GM23338 (cell line): ENCODE results near the gene ZNF544. TPM values are rescaled to one million over a fixed set of nuclear protein-coding genes. Genes with fewer than 3 reads are reported as not detected.

Source experiments
- ATAC-seq: fragments of 200-7000 bp; cut with Tn5 transposase; 3 replicates; pipeline ENCODE4 v1.9.1; 2020
- DNase-seq: peaks from one replicate; pipeline ENCODE4 v3.0.0-alpha.2; 2015; ENCODE audit warnings: low spot score
- H2AFZ ChIP-seq: fragments of 200-600 bp; sonication (generic); 2 replicates; pipeline ENCODE4 v1.8.0; 2016; ENCODE audit warnings: antibody characterized with exemption, mild to moderate bottlenecking, moderate library complexity
- H3F3A ChIP-seq: fragments of 200-600 bp; sonication (generic); replicated peaks from 2 replicates; pipeline ENCODE4 v1.8.0; 2017; ENCODE audit warnings: antibody characterized with exemption, mixed run types, low read depth
- H3K27ac ChIP-seq: fragments of 200-600 bp; sonication (generic); 2 replicates; pipeline ENCODE4 v1.6.1; 2016; ENCODE audit warnings: low read depth
- H3K27me3 ChIP-seq: fragments of 200-600 bp; sonication (generic); 2 replicates; pipeline ENCODE4 v1.8.0; 2016; ENCODE audit warnings: mild to moderate bottlenecking, mixed run types, moderate library complexity; ENCODE audit not compliant: insufficient read depth
- H3K36me3 ChIP-seq: fragments of 200-600 bp; sonication (generic); 2 replicates; pipeline ENCODE4 v1.8.0; 2016; ENCODE audit warnings: mild to moderate bottlenecking; ENCODE audit not compliant: insufficient read depth
- H3K4me1 ChIP-seq: fragments of 200-600 bp; sonication (generic); 2 replicates; pipeline ENCODE4 v1.8.0; 2016; ENCODE audit warnings: mild to moderate bottlenecking, moderate library complexity; ENCODE audit not compliant: insufficient read depth
- H3K4me2 ChIP-seq: fragments of 200-600 bp; sonication (generic); 2 replicates; pipeline ENCODE4 v1.7.1; 2017; ENCODE audit warnings: mixed run types
- H3K4me3 ChIP-seq: fragments of 200-600 bp; sonication (generic); 2 replicates; pipeline ENCODE4 v1.6.1; 2016; ENCODE audit warnings: mixed run types
- H3K79me2 ChIP-seq: fragments of 200-600 bp; sonication (generic); replicated peaks from 2 replicates; pipeline ENCODE4 v1.8.0; 2017; ENCODE audit warnings: mild to moderate bottlenecking; ENCODE audit not compliant: insufficient read depth
- H3K9me2 ChIP-seq: fragments of 200-600 bp; sonication (generic); 2 replicates; pipeline ENCODE4 v1.8.0; 2017; ENCODE audit not compliant: insufficient read depth
- H4K20me1 ChIP-seq: fragments of 200-600 bp; sonication (generic); replicated peaks from 2 replicates; pipeline ENCODE4 v1.8.0; 2017; ENCODE audit warnings: mild to moderate bottlenecking; ENCODE audit not compliant: insufficient read depth
- H3K27ac Mint-ChIP-seq: 2 replicates; pipeline ENCODE4 v1.8.0; 2020; ENCODE audit warnings: inconsistent platforms, mild to moderate bottlenecking, moderate library complexity, mixed read lengths
- H3K27me3 Mint-ChIP-seq: 3 replicates; pipeline ENCODE4 v1.8.0; 2022; ENCODE audit warnings: low read depth, mild to moderate bottlenecking, moderate library complexity, mixed read lengths, inconsistent platforms; ENCODE audit not compliant: insufficient read depth, poor library complexity
- H3K36me3 Mint-ChIP-seq: 3 replicates; pipeline ENCODE4 v1.8.0; 2021; ENCODE audit warnings: low read depth, mild to moderate bottlenecking, inconsistent platforms, moderate library complexity, mixed read lengths
- H3K4me1 Mint-ChIP-seq: 3 replicates; pipeline ENCODE4 v1.8.0; 2020; ENCODE audit warnings: mild to moderate bottlenecking, inconsistent platforms, mixed read lengths
- H3K4me3 Mint-ChIP-seq: 3 replicates; pipeline ENCODE4 v1.8.0; 2021; ENCODE audit warnings: moderate library complexity, mild to moderate bottlenecking, inconsistent platforms, mixed read lengths
- H3K9me3 Mint-ChIP-seq: 3 replicates; pipeline ENCODE4 v1.8.0; 2020; ENCODE audit warnings: moderate library complexity, mild to moderate bottlenecking, inconsistent platforms, mixed read lengths
- EZH2phosphoT487 ChIP-seq: fragments of 200-600 bp; sonication (generic); IDR thresholded peaks from one replicate; pipeline ENCODE4 v1.8.1; 2018; ENCODE audit warnings: antibody characterized with exemption; ENCODE audit not compliant: unreplicated experiment
- JUNB ChIP-seq: IDR thresholded peaks from one replicate; pipeline ENCODE4 v1.6.1; 2016; ENCODE audit warnings: antibody characterized with exemption; ENCODE audit not compliant: unreplicated experiment
- REST ChIP-seq: IDR thresholded peaks from one replicate; pipeline ENCODE4 v1.6.1; 2018; ENCODE audit warnings: antibody characterized with exemption; ENCODE audit not compliant: unreplicated experiment
- polyA plus RNA-seq: library from polyadenylated mRNA; unstranded; fragments of >200 nt; fragmentation: Nextera tagmentation; extraction: Ambion mirVana; gene quantifications from 2 replicates; pipeline ENCODE4 v1.2.1, GENCODE V29; 2016
- total RNA-seq: library from RNA; depleted of rRNA; stranded (reverse); fragments of >200 nt; shearing (Covaris generic); gene quantifications from 2 replicates; pipeline ENCODE4 v1.2.3, GENCODE V29; 2014
- TF ChIP-seq, protein P1 (sequence below): fragments of 250-450 bp; sonication (Bioruptor Pico); IDR thresholded peaks from 2 replicates; pipeline ENCODE4 v1.5.0; 2020; ENCODE audit warnings: mild to moderate bottlenecking, moderate library complexity

The ZNF544 gene
- total and polyA plus RNA-seq, 2 experiments from 2014 or later: 29.4 to 93.9 TPM

- TF ChIP-seq REST (no peak), JUNB (no peak), EZH2phosphoT487 (no peak)
Measured at GRCh38 chr19:58209577-58209976, 19.1 kb upstream of the ZNF544 start (continued).

- Histone ChIP-seq H2AFZ (no peak overlapping the region), H3F3A (no peaks in the 10 kb centered on the region), H3K27ac (no peak overlapping the region), H4K20me1 (no peaks in the 10 kb centered on the region), H3K4me1 (no peaks in the 10 kb centered on the region), H3K9me2 (no peaks in the 10 kb centered on the region), H3K27me3 (no peaks in the 10 kb centered on the region), H3K4me3 (no peak overlapping the region), H3K36me3 (peaks cover 40% of the 10 kb centered on the region), H3K4me2 (no peak overlapping the region), H3K79me2 (no peaks in the 10 kb centered on the region)
- DNase-seq: no peak
- H3K36me3 Mint-ChIP-seq: peaks cover 80% of the 10 kb centered on the region
- TF ChIP-seq, protein P1, sequence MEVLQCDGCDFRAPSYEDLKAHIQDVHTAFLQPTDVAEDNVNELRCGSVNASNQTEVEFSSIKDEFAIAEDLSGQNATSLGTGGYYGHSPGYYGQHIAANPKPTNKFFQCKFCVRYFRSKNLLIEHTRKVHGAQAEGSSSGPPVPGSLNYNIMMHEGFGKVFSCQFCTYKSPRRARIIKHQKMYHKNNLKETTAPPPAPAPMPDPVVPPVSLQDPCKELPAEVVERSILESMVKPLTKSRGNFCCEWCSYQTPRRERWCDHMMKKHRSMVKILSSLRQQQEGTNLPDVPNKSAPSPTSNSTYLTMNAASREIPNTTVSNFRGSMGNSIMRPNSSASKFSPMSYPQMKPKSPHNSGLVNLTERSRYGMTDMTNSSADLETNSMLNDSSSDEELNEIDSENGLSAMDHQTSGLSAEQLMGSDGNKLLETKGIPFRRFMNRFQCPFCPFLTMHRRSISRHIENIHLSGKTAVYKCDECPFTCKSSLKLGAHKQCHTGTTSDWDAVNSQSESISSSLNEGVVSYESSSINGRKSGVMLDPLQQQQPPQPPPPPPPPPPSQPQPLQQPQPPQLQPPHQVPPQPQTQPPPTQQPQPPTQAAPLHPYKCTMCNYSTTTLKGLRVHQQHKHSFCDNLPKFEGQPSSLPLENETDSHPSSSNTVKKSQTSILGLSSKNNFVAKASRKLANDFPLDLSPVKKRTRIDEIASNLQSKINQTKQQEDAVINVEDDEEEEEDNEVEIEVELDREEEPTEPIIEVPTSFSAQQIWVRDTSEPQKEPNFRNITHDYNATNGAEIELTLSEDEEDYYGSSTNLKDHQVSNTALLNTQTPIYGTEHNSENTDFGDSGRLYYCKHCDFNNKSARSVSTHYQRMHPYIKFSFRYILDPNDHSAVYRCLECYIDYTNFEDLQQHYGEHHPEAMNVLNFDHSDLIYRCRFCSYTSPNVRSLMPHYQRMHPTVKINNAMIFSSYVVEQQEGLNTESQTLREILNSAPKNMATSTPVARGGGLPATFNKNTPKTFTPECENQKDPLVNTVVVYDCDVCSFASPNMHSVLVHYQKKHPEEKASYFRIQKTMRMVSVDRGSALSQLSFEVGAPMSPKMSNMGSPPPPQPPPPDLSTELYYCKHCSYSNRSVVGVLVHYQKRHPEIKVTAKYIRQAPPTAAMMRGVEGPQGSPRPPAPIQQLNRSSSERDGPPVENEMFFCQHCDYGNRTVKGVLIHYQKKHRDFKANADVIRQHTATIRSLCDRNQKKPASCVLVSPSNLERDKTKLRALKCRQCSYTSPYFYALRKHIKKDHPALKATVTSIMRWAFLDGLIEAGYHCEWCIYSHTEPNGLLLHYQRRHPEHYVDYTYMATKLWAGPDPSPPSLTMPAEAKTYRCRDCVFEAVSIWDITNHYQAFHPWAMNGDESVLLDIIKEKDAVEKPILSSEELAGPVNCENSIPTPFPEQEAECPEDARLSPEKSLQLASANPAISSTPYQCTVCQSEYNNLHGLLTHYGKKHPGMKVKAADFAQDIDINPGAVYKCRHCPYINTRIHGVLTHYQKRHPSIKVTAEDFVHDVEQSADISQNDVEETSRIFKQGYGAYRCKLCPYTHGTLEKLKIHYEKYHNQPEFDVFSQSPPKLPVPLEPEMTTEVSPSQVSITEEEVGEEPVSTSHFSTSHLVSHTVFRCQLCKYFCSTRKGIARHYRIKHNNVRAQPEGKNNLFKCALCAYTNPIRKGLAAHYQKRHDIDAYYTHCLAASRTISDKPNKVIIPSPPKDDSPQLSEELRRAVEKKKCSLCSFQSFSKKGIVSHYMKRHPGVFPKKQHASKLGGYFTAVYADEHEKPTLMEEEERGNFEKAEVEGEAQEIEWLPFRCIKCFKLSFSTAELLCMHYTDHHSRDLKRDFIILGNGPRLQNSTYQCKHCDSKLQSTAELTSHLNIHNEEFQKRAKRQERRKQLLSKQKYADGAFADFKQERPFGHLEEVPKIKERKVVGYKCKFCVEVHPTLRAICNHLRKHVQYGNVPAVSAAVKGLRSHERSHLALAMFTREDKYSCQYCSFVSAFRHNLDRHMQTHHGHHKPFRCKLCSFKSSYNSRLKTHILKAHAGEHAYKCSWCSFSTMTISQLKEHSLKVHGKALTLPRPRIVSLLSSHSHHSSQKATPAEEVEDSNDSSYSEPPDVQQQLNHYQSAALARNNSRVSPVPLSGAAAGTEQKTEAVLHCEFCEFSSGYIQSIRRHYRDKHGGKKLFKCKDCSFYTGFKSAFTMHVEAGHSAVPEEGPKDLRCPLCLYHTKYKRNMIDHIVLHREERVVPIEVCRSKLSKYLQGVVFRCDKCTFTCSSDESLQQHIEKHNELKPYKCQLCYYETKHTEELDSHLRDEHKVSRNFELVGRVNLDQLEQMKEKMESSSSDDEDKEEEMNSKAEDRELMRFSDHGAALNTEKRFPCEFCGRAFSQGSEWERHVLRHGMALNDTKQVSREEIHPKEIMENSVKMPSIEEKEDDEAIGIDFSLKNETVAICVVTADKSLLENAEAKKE: no peak
- H3K4me3 Mint-ChIP-seq: no peak overlapping the region
- H3K27me3 Mint-ChIP-seq: peaks cover 10% of the 10 kb centered on the region
- H3K27ac Mint-ChIP-seq: no peak overlapping the region
- no peak for ATAC-seq
- no peaks in the 10 kb centered on the region for H3K4me1 Mint-ChIP-seq
- peaks cover 93% of the 10 kb centered on the region for H3K9me3 Mint-ChIP-seq
Measured at GRCh38 chr19:58212336-58213074, 16.2 kb upstream of the ZNF544 start.
